ENCODE measurements around the gene KCNQ5.

Gene KCNQ5

DNA sequence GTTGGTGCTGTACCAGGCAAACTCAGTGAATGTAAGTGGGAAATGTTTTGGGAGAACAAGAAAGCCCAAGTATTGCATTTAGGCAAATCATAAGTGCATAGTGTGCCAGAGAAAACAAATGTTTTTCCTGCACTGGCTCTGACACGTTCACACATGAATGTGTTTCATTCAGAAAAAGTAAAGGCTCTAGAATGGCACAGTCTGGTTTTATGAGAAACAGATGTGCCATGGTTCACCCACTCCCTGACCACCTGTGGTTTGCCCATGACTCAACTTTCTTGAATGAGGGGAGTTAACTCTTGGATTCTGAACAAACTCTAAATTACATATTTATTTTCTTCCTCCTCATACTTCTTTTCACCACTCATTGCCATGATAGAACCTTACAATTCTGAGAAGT, 126.9 kb downstream of the KCNQ5 start:
- DNase-seq = no peak

- DNase-seq = no peak
Measured at GRCh38 chr6:72755752-72756151, 133.9 kb downstream of the KCNQ5 start.

- no peak for DNase-seq
Measured at GRCh38 chr6:72757048-72757447, 135.2 kb downstream of the KCNQ5 start.

GRCh38 chr6:72757926-72758325, 136.1 kb downstream of the KCNQ5 start:
- no peak for DNase-seq

GRCh38 chr6:72758901-72759300, 137.0 kb downstream of the KCNQ5 start:
- no peak for DNase-seq

- DNase-seq = no peak
Measured at GRCh38 chr6:72760114-72760793, 138.4 kb downstream of the KCNQ5 start.

GRCh38 chr6:72761761-72762160, 139.9 kb downstream of the KCNQ5 start:
- DNase-seq = no peak

DNA sequence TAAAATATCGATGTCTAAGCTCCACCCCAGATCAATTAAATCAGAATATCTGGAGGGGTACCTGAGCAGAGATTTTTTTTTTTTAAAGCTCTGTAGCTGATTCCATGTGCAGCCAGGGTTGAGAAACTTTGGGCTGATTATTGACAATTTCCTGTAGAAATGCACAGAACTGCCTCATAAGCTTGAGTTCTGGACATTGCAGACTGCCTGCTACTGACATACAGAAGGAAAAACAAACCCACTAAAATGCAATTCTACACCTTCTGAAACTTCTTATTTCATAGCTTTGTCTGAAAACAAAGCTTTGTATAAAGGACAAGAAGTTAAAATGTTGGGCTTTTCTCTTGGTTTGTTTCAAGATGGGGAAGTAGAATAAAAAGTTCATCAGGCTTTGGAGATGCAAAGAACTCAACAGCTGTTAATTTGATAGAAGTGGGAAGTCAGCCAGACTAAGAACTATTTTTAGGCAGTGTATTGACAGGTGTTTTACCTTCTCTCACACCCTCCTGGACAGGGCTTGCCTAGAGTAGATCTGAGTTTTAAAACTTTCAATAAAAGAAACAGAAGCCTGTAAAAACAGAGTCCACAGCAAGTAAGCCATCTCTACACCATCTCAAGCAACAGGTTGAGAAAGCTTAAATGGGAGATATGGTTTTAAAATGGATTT, 147.7 kb downstream of the KCNQ5 start:
- no peak for DNase-seq

GRCh38 chr6:72770959-72771358, 149.1 kb downstream of the KCNQ5 start:
- no peak for DNase-seq

DNA sequence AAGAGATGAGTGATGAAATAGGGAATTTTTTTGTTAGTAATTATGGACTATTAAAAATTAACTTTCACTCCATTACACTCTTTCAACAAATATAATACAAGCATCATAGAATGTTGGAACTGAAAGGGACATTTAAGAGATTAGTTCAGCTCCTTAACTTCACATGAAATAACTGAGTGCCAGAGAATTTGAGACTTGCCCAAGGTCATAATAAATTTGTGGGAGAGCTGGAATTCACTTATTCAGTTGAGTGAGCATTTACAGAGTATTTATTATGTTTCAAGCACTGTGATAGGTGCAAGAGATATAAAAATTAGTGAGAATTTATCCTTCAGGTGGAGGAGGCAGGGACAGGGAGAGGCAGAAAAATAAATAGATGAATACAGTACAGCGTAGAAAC, 154.6 kb downstream of the KCNQ5 start:
- DNase-seq = no peak

GRCh38 chr6:72781624-72782023, 159.8 kb downstream of the KCNQ5 start:
- DNase-seq = no peak

DNA sequence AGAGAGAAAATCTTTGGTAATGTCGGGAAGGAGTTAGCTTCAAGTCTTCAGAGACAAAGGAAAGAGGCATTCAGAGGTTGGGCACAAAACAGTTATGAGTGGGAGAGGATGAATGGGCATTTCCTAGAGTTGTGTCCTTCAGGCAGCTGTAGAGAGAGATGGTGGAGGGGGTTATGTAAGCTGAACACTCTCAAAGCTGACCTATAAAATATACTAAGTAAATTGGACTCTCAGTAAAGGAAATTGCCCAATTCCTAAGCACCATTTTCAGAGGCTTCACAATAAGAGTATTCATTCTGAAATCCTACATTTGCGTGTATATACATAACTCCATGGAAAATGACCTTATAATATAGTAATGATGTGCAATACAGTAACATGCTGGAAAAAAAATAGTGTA, 161.2 kb downstream of the KCNQ5 start:
- DNase-seq = no peak

GRCh38 chr6:72783666-72784065, 161.8 kb downstream of the KCNQ5 start:
- DNase-seq = no peak

DNA sequence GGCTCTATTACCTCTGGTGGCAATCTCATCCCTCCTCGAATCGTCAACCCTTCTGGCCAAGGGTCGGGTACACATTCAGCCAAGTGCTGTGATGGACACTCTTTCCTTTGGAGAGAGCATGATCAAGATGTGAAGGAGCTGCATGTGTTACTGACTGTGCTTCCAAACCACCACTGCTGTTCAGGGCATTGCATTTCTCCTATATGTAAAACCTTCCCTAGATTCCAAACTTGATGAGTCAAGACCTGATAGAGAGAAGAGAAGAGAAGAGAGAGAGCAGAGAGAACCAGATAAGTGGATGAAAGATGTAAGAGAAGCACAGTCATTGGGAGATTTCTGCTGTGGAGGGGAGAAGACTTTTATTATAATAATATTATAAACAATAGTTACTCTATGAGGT, 162.2 kb downstream of the KCNQ5 start:
- DNase-seq = no peak

- no peak for DNase-seq
Measured at GRCh38 chr6:72784581-72784980, 162.7 kb downstream of the KCNQ5 start.

DNA sequence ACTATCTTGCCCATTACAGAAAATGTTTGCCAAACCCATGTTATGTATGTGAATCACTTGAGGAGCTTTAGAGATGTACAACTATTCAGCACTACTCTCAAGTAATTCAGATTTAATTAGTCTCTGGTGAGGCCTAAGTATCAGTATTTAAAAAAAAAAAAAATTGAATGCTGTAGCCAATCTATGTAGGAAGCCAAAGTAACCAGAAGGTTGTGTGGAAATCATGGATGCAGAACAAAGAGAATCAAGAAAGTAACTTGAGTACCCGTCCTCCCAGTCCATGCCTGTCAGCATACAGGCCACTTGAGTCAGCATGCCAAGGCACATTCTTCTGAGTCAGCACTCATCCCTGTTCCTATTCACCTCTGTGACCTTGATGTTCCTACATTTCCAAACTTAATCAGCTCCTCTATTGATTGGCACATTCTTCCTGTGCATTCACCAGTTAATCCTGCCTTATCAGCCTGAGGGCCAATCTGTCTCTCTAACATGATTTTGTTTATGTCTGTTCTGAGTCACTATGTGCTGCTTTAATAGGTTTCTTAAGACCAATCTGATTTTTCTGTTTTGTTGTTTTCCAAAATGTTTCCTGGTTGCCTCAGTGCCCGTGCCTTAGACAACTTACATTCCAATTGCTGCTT, 165.6 kb downstream of the KCNQ5 start:
- DNase-seq = no peak

GRCh38 chr6:72788188-72788587, 166.3 kb downstream of the KCNQ5 start:
- no peak for DNase-seq

GRCh38 chr6:72789145-72789544, 167.3 kb downstream of the KCNQ5 start:
- no peak for DNase-seq

DNA sequence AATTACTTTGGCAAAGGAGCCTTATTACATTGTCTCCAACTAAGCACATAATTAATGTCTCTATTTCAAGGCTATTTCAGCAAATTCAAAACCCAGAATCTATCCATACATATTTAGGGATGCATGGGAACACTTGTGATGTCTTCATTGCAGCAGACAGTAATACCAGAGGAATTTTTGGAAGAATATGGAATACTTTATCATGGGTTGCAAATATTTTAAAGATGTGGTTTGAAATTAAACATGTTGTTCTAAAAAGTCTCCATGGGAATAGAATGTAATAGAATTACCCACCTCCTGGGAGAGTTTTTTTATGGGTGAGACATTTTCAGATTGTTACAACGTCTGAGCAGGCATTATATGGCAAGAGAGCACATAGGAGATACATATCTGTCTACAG, 170.8 kb downstream of the KCNQ5 start:
- no peak for DNase-seq

GRCh38 chr6:72793641-72794395, 172.0 kb downstream of the KCNQ5 start:
- no peak for DNase-seq

DNA sequence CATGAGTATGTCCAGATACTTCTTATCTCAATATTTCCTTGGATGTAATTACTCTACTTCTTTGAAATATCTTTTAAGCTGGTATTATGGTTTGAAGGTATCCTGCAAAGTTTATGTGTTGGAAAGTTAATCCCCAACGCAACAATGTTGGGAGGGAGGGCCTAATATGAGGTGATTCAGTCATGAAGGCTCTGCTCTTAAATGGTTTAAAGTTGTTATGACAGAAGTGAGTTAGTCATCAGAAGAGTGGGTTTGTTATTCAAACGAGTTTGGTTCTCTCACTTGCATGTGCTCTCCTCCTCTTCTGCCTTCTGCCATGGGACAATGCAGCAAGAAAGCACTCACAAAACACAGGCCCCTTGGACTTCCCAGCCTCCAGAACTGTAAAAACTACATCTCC, 176.3 kb downstream of the KCNQ5 start:
- DNase-seq = no peak

- DNase-seq = no peak
Measured at GRCh38 chr6:72809746-72810379, 188.0 kb downstream of the KCNQ5 start.

Data from T-helper 9 cell (primary cell).